Measurements from ENCODE around the gene STK32B.

GRCh38 chr4:5256421-5256820 is 205.1 kb downstream of the STK32B start:
- TF ChIP-seq CEBPB (IDR thresholded peaks at IDR 0.05; ENCODE audit: low read depth, low read length) (no peak), BHLHE40 (IDR thresholded peaks at IDR 0.05; ENCODE audit: low read depth, low read length) (no peak), POLR2A (IDR thresholded peaks at IDR 0.05; ENCODE audit: low read depth, low read length) (no peak), CTCF (conservative IDR thresholded peaks at IDR 0.05; ENCODE audit: low read depth, low read length) (no peak), SMC3 (IDR thresholded peaks at IDR 0.05; ENCODE audit: low read depth, low read length) (no peak), RAD21 (IDR thresholded peaks at IDR 0.05; ENCODE audit: low read length) (no peak), MAFK (IDR thresholded peaks at IDR 0.05; ENCODE audit: low read depth, low read length) (no peak), RFX5 (IDR thresholded peaks at IDR 0.05; ENCODE audit: low read depth, low read length) (no peak)
